Ishikawa (cell line): ENCODE data around the gene NIPA2.
A peak's percentile ranks its signal among the peaks of the same experiment; 100 is the strongest.

Experiments
- CEBPB ChIP-seq: IDR thresholded peaks from 2 replicates; pipeline ENCODE4 v1.6.1; 2012
- CREB1 ChIP-seq: IDR thresholded peaks from 2 replicates; pipeline ENCODE4 v1.6.1; 2012; ENCODE audit warnings: low read depth
- EGR1 ChIP-seq: IDR thresholded peaks from 2 replicates; pipeline ENCODE4 v1.6.1; 2012
- EP300 ChIP-seq: IDR thresholded peaks from 2 replicates; pipeline ENCODE4 v1.6.1; 2012; ENCODE audit warnings: borderline replicate concordance
- FOXM1 ChIP-seq: IDR thresholded peaks from 2 replicates; pipeline ENCODE4 v1.6.1; 2012; ENCODE audit warnings: low read depth, borderline replicate concordance
- NFIC ChIP-seq: IDR thresholded peaks from 2 replicates; pipeline ENCODE4 v1.6.1; 2012
- RAD21 ChIP-seq: IDR thresholded peaks from 2 replicates; pipeline ENCODE4 v1.6.1; 2012; ENCODE audit warnings: low read depth
- TAF1 ChIP-seq: IDR thresholded peaks from 2 replicates; pipeline ENCODE4 v1.6.1; 2012; ENCODE audit warnings: low read depth, mild to moderate bottlenecking
- TCF12 ChIP-seq: IDR thresholded peaks from 2 replicates; pipeline ENCODE4 v1.6.1; 2012; ENCODE audit warnings: low read depth
- TEAD4 ChIP-seq: IDR thresholded peaks from 2 replicates; pipeline ENCODE4 v1.6.1; 2012
- YY1 ChIP-seq: IDR thresholded peaks from 2 replicates; pipeline ENCODE4 v1.6.1; 2012; ENCODE audit warnings: low read depth
- ZBTB7A ChIP-seq: IDR thresholded peaks from 2 replicates; pipeline ENCODE4 v1.6.1; 2012; ENCODE audit warnings: low read depth
- TF ChIP-seq, protein P1 (sequence below): IDR thresholded peaks from 2 replicates; pipeline ENCODE4 v1.6.1; 2012
- TF ChIP-seq, protein P2 (sequence below): IDR thresholded peaks from 2 replicates; pipeline ENCODE4 v1.6.1; 2012; ENCODE audit warnings: low read depth, mild to moderate bottlenecking
- TF ChIP-seq, protein P3 (sequence below): IDR thresholded peaks from 2 replicates; pipeline ENCODE4 v1.6.1; 2012

NIPA2 gene

DNA sequence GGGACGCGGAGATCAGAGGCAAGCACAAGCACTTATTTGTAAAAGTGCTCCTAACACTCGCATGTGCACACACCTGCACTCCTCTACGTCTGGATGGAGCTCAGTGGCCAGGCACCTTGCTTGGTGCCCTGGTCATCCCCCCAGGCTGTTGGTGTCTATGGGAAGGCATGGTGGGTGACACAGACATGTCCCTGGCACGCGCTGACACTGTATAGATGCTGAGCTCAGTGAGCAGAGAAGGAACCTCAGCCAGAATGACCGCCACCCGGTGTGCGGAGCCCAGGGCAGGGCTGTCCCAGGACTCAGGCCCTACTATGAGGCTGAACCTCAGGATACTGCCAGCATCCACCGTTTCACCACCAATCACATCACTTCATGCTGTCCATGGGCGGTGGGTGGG is 64.5 kb downstream of the NIPA2 start:
- TF ChIP-seq YY1: no peak
- TF ChIP-seq, protein P1, sequence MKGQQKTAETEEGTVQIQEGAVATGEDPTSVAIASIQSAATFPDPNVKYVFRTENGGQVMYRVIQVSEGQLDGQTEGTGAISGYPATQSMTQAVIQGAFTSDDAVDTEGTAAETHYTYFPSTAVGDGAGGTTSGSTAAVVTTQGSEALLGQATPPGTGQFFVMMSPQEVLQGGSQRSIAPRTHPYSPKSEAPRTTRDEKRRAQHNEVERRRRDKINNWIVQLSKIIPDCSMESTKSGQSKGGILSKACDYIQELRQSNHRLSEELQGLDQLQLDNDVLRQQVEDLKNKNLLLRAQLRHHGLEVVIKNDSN: no peak
- no peak for TF ChIP-seq TEAD4
- no peak for TF ChIP-seq EGR1
- TF ChIP-seq, protein P2, sequence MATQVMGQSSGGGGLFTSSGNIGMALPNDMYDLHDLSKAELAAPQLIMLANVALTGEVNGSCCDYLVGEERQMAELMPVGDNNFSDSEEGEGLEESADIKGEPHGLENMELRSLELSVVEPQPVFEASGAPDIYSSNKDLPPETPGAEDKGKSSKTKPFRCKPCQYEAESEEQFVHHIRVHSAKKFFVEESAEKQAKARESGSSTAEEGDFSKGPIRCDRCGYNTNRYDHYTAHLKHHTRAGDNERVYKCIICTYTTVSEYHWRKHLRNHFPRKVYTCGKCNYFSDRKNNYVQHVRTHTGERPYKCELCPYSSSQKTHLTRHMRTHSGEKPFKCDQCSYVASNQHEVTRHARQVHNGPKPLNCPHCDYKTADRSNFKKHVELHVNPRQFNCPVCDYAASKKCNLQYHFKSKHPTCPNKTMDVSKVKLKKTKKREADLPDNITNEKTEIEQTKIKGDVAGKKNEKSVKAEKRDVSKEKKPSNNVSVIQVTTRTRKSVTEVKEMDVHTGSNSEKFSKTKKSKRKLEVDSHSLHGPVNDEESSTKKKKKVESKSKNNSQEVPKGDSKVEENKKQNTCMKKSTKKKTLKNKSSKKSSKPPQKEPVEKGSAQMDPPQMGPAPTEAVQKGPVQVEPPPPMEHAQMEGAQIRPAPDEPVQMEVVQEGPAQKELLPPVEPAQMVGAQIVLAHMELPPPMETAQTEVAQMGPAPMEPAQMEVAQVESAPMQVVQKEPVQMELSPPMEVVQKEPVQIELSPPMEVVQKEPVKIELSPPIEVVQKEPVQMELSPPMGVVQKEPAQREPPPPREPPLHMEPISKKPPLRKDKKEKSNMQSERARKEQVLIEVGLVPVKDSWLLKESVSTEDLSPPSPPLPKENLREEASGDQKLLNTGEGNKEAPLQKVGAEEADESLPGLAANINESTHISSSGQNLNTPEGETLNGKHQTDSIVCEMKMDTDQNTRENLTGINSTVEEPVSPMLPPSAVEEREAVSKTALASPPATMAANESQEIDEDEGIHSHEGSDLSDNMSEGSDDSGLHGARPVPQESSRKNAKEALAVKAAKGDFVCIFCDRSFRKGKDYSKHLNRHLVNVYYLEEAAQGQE: no peak

DNA sequence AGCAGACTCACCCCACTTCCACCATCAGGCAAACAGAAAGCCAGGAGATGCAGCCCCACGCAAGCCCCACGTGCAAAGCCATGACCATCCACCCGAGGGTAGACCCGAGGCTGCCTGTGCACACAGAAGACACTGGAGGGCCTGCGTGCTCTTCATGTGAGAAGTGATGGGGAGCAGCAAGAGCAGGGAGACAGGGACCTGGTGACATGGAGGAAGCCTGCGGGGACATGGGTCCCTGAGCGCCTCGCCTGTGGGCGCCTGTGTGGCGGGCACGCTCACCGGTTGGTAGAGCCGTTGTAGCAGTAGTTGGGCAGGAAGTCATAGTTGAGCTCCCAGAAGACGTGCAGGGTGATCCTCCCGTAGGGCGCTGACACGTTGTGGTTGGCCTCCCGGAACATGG is 65.0 kb downstream of the NIPA2 start:
- no peak for TF ChIP-seq ZBTB7A
- no peak for TF ChIP-seq CEBPB
- TF ChIP-seq TAF1: no peak
- TF ChIP-seq CREB1: no peak
- TF ChIP-seq NFIC: no peak
- no peak for TF ChIP-seq EGR1

DNA sequence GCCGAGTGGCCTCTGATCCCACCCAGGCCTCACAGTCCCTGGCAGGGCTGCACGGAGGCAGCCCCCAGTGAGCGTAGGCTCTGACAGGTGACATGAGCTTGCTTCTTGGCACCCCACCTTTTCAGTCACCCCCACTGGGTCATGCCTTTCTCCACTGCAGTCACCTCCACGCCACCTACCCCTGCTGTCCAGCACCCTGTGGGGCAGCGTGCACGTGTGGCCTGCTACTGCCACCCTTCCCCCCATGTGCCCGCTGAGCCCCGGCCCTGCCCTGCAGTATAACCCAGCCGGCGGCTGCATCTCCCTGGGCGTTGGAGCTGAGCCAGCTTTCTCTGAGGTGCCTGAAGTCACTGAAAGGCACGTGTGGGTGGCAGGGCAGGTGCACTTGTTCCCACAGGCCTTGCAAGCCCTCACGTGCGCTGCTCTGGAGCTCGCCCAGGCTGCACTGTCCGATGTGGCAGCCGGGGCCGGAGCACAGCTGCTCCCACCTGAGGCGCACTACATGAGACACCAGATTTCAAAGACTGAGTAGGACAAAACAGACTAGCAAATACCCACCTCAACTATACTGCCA is 65.6 kb downstream of the NIPA2 start:
- TF ChIP-seq TCF12: no peak
- TF ChIP-seq TEAD4: no peak
- TF ChIP-seq, protein P1: peak; percentile 27; the same call in 1 of the 2 replicates
- TF ChIP-seq, protein P3, sequence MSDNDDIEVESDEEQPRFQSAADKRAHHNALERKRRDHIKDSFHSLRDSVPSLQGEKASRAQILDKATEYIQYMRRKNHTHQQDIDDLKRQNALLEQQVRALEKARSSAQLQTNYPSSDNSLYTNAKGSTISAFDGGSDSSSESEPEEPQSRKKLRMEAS: peak; percentile 22; the same call in 1 of the 2 replicates
- TF ChIP-seq RAD21: no peak
- TF ChIP-seq NFIC: peak; percentile 64
- no peak for TF ChIP-seq CREB1
- no peak for TF ChIP-seq EGR1
- TF ChIP-seq EP300: no peak
- no peak for TF ChIP-seq TAF1

DNA sequence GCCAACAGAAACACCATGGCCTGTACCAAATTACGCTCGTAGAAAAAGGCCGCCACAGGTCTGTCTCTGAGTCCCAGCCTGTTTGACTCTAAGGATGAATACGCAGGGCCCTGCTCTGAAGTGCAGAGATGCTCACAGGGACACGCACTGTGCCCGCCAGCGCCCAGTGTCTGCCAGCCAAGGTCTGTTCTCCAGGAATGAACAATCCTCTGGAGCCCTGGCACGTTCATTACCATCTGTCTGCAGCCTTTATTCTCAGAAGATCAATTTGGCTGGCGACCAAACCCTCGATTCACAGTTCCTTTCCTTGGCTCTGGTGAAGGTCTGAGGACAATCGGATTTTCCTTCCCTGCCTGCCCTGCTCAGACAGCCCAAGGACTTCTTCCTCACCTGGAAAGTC is 66.3 kb downstream of the NIPA2 start:
- TF ChIP-seq YY1: no peak
- TF ChIP-seq, protein P3: no peak
- no peak for TF ChIP-seq CREB1
- TF ChIP-seq TEAD4: no peak
- TF ChIP-seq TCF12: no peak

DNA sequence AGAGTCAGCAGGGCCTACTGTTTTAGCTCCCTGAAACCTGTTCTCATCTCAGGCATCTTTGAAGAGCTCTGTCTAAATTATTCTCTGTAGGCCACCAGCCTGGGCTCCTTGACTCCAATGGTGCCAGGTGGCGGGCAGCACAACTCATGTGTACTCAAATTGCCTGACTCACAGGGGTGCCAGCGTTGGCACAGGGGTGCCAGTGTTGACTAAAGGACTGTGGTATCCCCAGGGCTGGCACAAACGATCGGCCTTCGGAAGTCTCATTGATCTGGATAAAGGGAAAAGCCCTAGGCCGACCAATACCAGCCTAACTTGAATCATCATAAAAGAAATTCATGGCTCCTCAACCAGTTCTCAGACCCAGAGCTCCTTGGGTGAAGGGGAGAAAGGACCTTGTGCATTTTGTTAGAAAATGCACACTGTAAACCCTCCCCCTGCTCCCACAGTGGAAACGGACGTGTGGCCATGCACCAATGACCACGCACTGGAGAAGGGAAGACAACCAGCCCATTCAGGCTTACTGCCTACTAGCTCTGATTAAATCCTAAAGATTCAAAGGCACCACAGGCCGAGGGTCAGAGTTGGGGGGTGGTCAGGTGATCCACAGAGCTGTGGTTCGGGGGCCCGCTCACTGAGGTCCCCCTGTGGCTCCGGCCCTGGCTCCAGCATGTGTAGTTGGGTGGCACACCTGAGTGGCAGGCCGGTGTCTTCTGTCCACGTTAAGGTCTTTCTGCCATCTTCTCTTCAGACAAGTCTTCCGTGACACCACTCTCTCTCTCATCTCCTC is 68.9 kb downstream of the NIPA2 start:
- TF ChIP-seq NFIC: no peak
- TF ChIP-seq, protein P1: no peak
- no peak for TF ChIP-seq RAD21
- no peak for TF ChIP-seq ZBTB7A
- TF ChIP-seq CEBPB: no peak
- TF ChIP-seq, protein P3: no peak
- TF ChIP-seq TCF12: no peak

DNA sequence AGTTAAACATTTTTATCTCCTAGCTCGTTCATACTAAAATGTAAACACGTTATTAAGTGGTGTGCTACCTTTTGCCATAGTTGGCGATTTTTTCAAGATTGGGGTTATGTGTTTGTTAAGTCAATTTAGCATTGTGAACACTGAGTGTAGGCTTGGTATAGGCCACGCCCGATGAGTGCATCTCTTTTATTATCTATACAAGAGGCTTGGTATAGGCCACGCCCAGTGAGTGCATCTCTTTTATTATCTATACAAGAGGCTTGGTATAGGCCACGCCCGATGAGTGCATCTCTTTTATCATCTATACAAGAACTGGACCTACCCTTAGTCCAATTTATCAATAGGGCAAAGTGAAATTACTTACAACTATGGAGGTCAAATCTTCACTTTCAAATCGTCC is 70.4 kb downstream of the NIPA2 start:
- no peak for TF ChIP-seq RAD21
- no peak for TF ChIP-seq TEAD4
- no peak for TF ChIP-seq EP300
- no peak for TF ChIP-seq CREB1
- TF ChIP-seq YY1: no peak
- no peak for TF ChIP-seq TCF12
- no peak for TF ChIP-seq CEBPB
- TF ChIP-seq, protein P1: no peak
- TF ChIP-seq NFIC: no peak
- TF ChIP-seq, protein P2: no peak
- no peak for TF ChIP-seq EGR1
- TF ChIP-seq, protein P3: no peak
- no peak for TF ChIP-seq ZBTB7A
- no peak for TF ChIP-seq FOXM1
- no peak for TF ChIP-seq TAF1
